Stimulated activated memory B cell treated with anti-CD40 and anti-IgM and Interleukin-4, amounts not matched to agents 10 μg/mL and 1 μg/mL and 100 μg/mL, for 72 hours (primary cell): ENCODE measurements around the gene TAP2.

ENCODE experiments used
- ATAC-seq: fragments of 150-1000 bp; cut with Tn5 transposase; 2 replicates; pipeline ENCODE4 v1.10.0; 2021
- H3K27ac Mint-ChIP-seq: one replicate; pipeline ENCODE4 v1.8.0; 2022; ENCODE audit warnings: mild to moderate bottlenecking, mixed read lengths
- H3K27me3 Mint-ChIP-seq: one replicate; pipeline ENCODE4 v1.8.0; 2022; ENCODE audit warnings: mixed read lengths
- H3K36me3 Mint-ChIP-seq: one replicate; pipeline ENCODE4 v1.8.0; 2022; ENCODE audit warnings: mixed read lengths
- H3K4me1 Mint-ChIP-seq: one replicate; pipeline ENCODE4 v1.8.0; 2022; ENCODE audit warnings: mixed read lengths
- H3K4me3 Mint-ChIP-seq: one replicate; pipeline ENCODE4 v1.8.0; 2022; ENCODE audit warnings: mild to moderate bottlenecking, moderate library complexity, mixed read lengths
- H3K9me3 Mint-ChIP-seq: one replicate; pipeline ENCODE4 v1.8.0; 2022; ENCODE audit warnings: mixed read lengths

Gene TAP2

GRCh38 chr6:32796848-32797776 lies 41.4 kb downstream of the TAP2 start:
- peaks cover 34% of the 10 kb centered on the region for H3K4me1 Mint-ChIP-seq
- peak overlapping the region; percentile 70 for H3K4me3 Mint-ChIP-seq
- no peaks in the 10 kb centered on the region for H3K27me3 Mint-ChIP-seq
- peak overlapping the region; percentile 76 for H3K27ac Mint-ChIP-seq
- ATAC-seq, result peak; percentile 87
- H3K36me3 Mint-ChIP-seq, result peaks cover 11% of the 10 kb centered on the region
- H3K9me3 Mint-ChIP-seq, result peaks cover 13% of the 10 kb centered on the region

- Mint-ChIP-seq H3K27ac (peak overlapping the region; percentile 11), H3K4me1 (peaks cover 34% of the 10 kb centered on the region), H3K36me3 (peaks cover 11% of the 10 kb centered on the region), H3K9me3 (peaks cover 10% of the 10 kb centered on the region), H3K27me3 (no peaks in the 10 kb centered on the region), H3K4me3 (no peak overlapping the region)
- ATAC-seq, result peak; percentile 70
Observed at GRCh38 chr6:32794510-32794909, 44.0 kb downstream of the TAP2 start.

DNA sequence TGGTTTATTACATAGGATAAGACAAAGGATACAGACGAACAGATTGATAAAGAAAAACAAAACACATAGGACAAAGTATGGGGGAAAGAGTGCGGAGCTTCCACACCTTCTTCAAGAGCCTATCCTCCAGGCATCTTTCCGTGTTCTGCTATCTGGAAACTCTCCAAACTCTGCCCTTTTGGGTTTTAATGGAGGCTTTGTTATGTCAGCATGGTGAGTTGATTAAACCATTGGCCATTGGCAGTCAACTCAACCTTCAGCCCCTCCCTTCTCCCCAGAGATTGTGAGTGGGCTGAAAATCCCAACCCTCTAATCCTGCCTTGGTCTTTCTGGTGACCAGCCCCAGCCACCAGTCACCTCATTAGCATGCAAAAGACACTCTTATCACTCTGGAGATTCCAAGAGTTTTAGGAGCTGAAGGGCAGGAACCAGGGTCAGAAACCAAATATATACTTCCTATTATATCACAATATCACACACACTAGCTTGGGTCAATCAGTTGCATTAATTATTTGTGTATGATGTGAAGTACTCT lies 45.6 kb downstream of the TAP2 start:
- no peaks in the 10 kb centered on the region for H3K27me3 Mint-ChIP-seq
- no peak for ATAC-seq
- peaks cover 34% of the 10 kb centered on the region for H3K4me1 Mint-ChIP-seq
- no peaks in the 10 kb centered on the region for H3K9me3 Mint-ChIP-seq
- no peaks in the 10 kb centered on the region for H3K36me3 Mint-ChIP-seq
- H3K27ac Mint-ChIP-seq, result no peak overlapping the region
- no peak overlapping the region for H3K4me3 Mint-ChIP-seq

DNA sequence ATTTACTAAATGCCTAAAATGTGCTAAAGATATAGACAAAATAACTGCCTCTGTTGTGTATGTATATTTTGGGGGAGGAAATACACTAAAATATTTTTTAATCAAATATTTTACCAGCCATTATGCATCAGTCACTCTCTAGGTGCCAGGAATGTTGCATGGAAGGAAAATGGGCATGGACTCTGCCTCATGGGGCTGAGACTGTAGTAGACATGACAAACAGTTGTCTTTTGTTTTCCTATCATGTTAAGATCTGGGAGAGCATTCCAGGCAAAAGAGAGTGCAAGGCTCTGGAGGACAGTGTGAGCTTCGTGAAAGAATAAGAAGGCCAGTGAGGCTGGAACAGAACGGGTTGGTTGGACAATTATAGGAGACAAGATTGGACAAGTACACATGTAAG lies 48.2 kb downstream of the TAP2 start:
- no peaks in the 10 kb centered on the region for H3K27me3 Mint-ChIP-seq
- no peak overlapping the region for H3K4me3 Mint-ChIP-seq
- no peak overlapping the region for H3K27ac Mint-ChIP-seq
- H3K4me1 Mint-ChIP-seq, result peaks cover 17% of the 10 kb centered on the region
- H3K9me3 Mint-ChIP-seq, result no peaks in the 10 kb centered on the region
- ATAC-seq, result no peak
- H3K36me3 Mint-ChIP-seq, result no peaks in the 10 kb centered on the region
